H1 (cell line): ENCODE measurements around the gene TXNDC11. TPM values are rescaled to one million over a fixed set of nuclear protein-coding genes. Genes with fewer than 3 reads are reported as not detected.

ENCODE experiments used
- CTCF ChIA-PET: fragments of 300-600 bp; sonication (Branson Sonifier 250); formaldehyde crosslinking; loops from one replicate; lab custom pipeline; 2021; ENCODE audit not compliant: partially characterized antibody; lab: Charles Lee
- POLR2A ChIA-PET: fragments of 300-600 bp; sonication (Branson Sonifier 250); formaldehyde crosslinking; loops from one replicate; lab custom pipeline; 2021; ENCODE audit warnings: inconsistent platforms; ENCODE audit not compliant: partially characterized antibody; lab: Charles Lee
- DNase-seq, 2 experiments: peaks; one replicate each; pipeline versions ENCODE4 v3.0.0 to v3.0.0-alpha.2; 2010 to 2022; ENCODE audit warnings: low spot score in 2 of 2, low read depth in 1 of 2, mixed read lengths in 1 of 2
- FAIRE-seq: peaks from 2 replicates; lab custom pipeline; 2011; peaks lifted over from hg19 to GRCh38; lab: Jason Lieb, UNC
- H2AFZ ChIP-seq: 2 replicates; pipeline ENCODE4 v1.8.1; 2012; ENCODE audit warnings: low read length, inconsistent platforms
- H2AK5ac ChIP-seq: 2 replicates; pipeline ENCODE4 v1.6.1; 2013; ENCODE audit warnings: low read depth, low read length
- H2BK120ac ChIP-seq: replicated peaks from 2 replicates; pipeline ENCODE3; 2013; ENCODE audit warnings: low read depth, low read length, inconsistent platforms
- H2BK12ac ChIP-seq: 2 replicates; pipeline ENCODE4 v1.6.1; 2013; ENCODE audit warnings: low read depth, low read length
- H2BK15ac ChIP-seq: 2 replicates; pipeline ENCODE4 v1.6.1; 2013; ENCODE audit warnings: low read length
- H2BK20ac ChIP-seq: 2 replicates; pipeline ENCODE4 v1.6.1; 2013; ENCODE audit warnings: low read length
- H2BK5ac ChIP-seq: 2 replicates; pipeline ENCODE4 v1.6.1; 2013; ENCODE audit warnings: low read depth, low read length
- H3K14ac ChIP-seq: 2 replicates; pipeline ENCODE4 v1.6.1; 2013; ENCODE audit warnings: inconsistent platforms; ENCODE audit not compliant: insufficient read length
- H3K18ac ChIP-seq: 2 replicates; pipeline ENCODE4 v1.6.1; 2013; ENCODE audit warnings: low read length; ENCODE audit errors: extremely low read depth
- H3K23ac ChIP-seq: 2 replicates; pipeline ENCODE4 v1.6.1; 2013; ENCODE audit warnings: inconsistent platforms; ENCODE audit not compliant: insufficient read length
- H3K23me2 ChIP-seq: 2 replicates; pipeline ENCODE4 v1.6.1; 2013; ENCODE audit warnings: low read depth, low read length
- H3K27ac ChIP-seq: 2 replicates; pipeline ENCODE4 v1.6.1; 2011; ENCODE audit warnings: low read depth, low read length, inconsistent platforms
- H3K27me3 ChIP-seq, 4 experiments: replicated peaks in 1 of 4; 1 replicate in 1 of 4; 2 replicates in 3 of 4; pipeline versions ENCODE4 v1.6.1 to v1.8.1; 2011 to 2013; ENCODE audit warnings: low read length in 3 of 4, mild to moderate bottlenecking in 3 of 4, inconsistent platforms in 2 of 4, mixed read lengths in 2 of 4, moderate library complexity in 1 of 4; ENCODE audit not compliant: control insufficient read depth in 3 of 4, insufficient read depth in 3 of 4; ENCODE audit errors: extremely low read depth in 1 of 4
- H3K36me3 ChIP-seq, 4 experiments: 2 replicates each; pipeline versions ENCODE4 v1.6.1 to v1.8.1; 2011 to 2013; ENCODE audit warnings: mild to moderate bottlenecking in 4 of 4, low read length in 3 of 4, moderate library complexity in 2 of 4, control low read depth in 1 of 4, inconsistent platforms in 1 of 4; ENCODE audit not compliant: insufficient read depth in 4 of 4, control insufficient read depth in 2 of 4
- H3K4ac ChIP-seq: replicated peaks from 2 replicates; pipeline ENCODE3; 2013; ENCODE audit warnings: low read length, low read depth, mixed read lengths, inconsistent platforms; ENCODE audit not compliant: insufficient read length
- H3K4me1 ChIP-seq, 4 experiments: replicated peaks in 1 of 4; 1 replicate in 1 of 4; 2 replicates in 3 of 4; pipeline versions ENCODE4 v1.6.1 to v1.8.1; 2011 to 2013; ENCODE audit warnings: low read length in 3 of 4, inconsistent platforms in 2 of 4, mixed read lengths in 1 of 4; ENCODE audit not compliant: insufficient read depth in 4 of 4, control insufficient read depth in 3 of 4
- H3K4me2 ChIP-seq, 2 experiments: 2 replicates each; pipeline versions ENCODE4 v1.6.1 to v1.8.1; 2011 to 2013; ENCODE audit warnings: low read depth in 2 of 2, low read length in 2 of 2, control low read depth in 1 of 2, inconsistent platforms in 1 of 2, mild to moderate bottlenecking in 1 of 2; ENCODE audit not compliant: insufficient read depth in 1 of 2
- H3K4me3 ChIP-seq, 4 experiments: fragments of 200-600, 300-600 bp in 1 of 4; sonication (generic), shearing (Covaris generic), sonication (Bioruptor Twin) in 1 of 4; 2 replicates each; pipeline versions ENCODE4 v1.5.1 to v1.8.1; 2011 to 2016; ENCODE audit warnings: low read length in 4 of 4, low read depth in 3 of 4, control low read depth in 2 of 4, inconsistent platforms in 2 of 4, mild to moderate bottlenecking in 2 of 4, mixed read lengths in 1 of 4, moderate library complexity in 1 of 4; ENCODE audit not compliant: insufficient read depth in 2 of 4; ENCODE audit errors: extremely low read depth in 1 of 4
- H3K56ac ChIP-seq: replicated peaks from 2 replicates; pipeline ENCODE3; 2013; ENCODE audit warnings: low read depth, mild to moderate bottlenecking, mixed read lengths, low read length, inconsistent platforms; ENCODE audit not compliant: insufficient read length
- H3K79me1 ChIP-seq: 2 replicates; pipeline ENCODE4 v1.6.1; 2013; ENCODE audit warnings: low read depth, low read length, control low read depth
- H3K79me2 ChIP-seq, 2 experiments: 2 replicates each; pipeline versions ENCODE4 v1.6.1 to v1.8.1; 2012 to 2013; ENCODE audit warnings: low read length in 2 of 2, mild to moderate bottlenecking in 2 of 2, inconsistent platforms in 1 of 2; ENCODE audit not compliant: insufficient read depth in 2 of 2, control insufficient read depth in 1 of 2
- H3K9ac ChIP-seq, 4 experiments: replicated peaks in 1 of 4; 1 replicate in 1 of 4; 2 replicates in 3 of 4; pipeline versions ENCODE4 v1.6.1 to v1.8.1; 2011 to 2013; ENCODE audit warnings: low read depth in 3 of 4, low read length in 3 of 4, control low read depth in 2 of 4, mild to moderate bottlenecking in 2 of 4, moderate library complexity in 2 of 4, inconsistent platforms in 1 of 4; ENCODE audit errors: extremely low read depth in 1 of 4
- H3K9me3 ChIP-seq, 2 experiments: 2 replicates each; pipeline versions ENCODE4 v1.6.1 to v1.8.1; 2012 to 2013; ENCODE audit warnings: mild to moderate bottlenecking in 2 of 2, moderate library complexity in 2 of 2, control low read depth in 1 of 2, inconsistent platforms in 1 of 2, low read depth in 1 of 2, low read length in 1 of 2, mixed read lengths in 1 of 2; ENCODE audit not compliant: insufficient read depth in 2 of 2
- H4K20me1 ChIP-seq, 2 experiments: replicated peaks in 1 of 2; 2 replicates each; pipeline versions ENCODE3 to v1.8.1; 2011 to 2013; ENCODE audit warnings: inconsistent platforms in 2 of 2, low read length in 2 of 2, mild to moderate bottlenecking in 1 of 2; ENCODE audit not compliant: insufficient read depth in 2 of 2, control insufficient read depth in 1 of 2
- H4K5ac ChIP-seq: 2 replicates; pipeline ENCODE4 v1.6.1; 2013; ENCODE audit warnings: low read length, low read depth, mixed read lengths, inconsistent platforms; ENCODE audit not compliant: insufficient read length
- H4K8ac ChIP-seq: 2 replicates; pipeline ENCODE4 v1.8.0; 2013; ENCODE audit warnings: mild to moderate bottlenecking, moderate library complexity, low read length, inconsistent platforms; ENCODE audit not compliant: insufficient read depth; ENCODE audit errors: extremely low read depth
- H4K91ac ChIP-seq: replicated peaks from 2 replicates; pipeline ENCODE3; 2013; ENCODE audit warnings: low read length, mixed read lengths, inconsistent platforms; ENCODE audit not compliant: insufficient read length
- CTBP2 ChIP-seq: IDR thresholded peaks from 2 replicates; pipeline ENCODE4 v1.7.0; 2011; ENCODE audit warnings: borderline replicate concordance, mild to moderate bottlenecking, moderate library complexity, mixed read lengths, low read length; ENCODE audit not compliant: insufficient read depth, insufficient read length
- HDAC6 ChIP-seq: IDR thresholded peaks from one replicate; pipeline ENCODE4 v1.7.1; 2012; ENCODE audit warnings: low read depth, mild to moderate bottlenecking, inconsistent platforms, low read length, moderate library complexity
- NANOG ChIP-seq: IDR thresholded peaks from 2 replicates; pipeline ENCODE4 v1.6.1; 2011; ENCODE audit warnings: low read length, low read depth, mild to moderate bottlenecking, inconsistent platforms; ENCODE audit not compliant: insufficient read depth, poor library complexity, severe bottlenecking
- RNF2 ChIP-seq: fragments of 200-900, 300-1000 bp; sonication (generic); IDR thresholded peaks from 2 replicates; pipeline ENCODE4 v1.7.1; 2016; ENCODE audit warnings: borderline replicate concordance, low read depth, mild to moderate bottlenecking, antibody characterized with exemption, low read length; ENCODE audit not compliant: poor library complexity, severe bottlenecking; ENCODE audit errors: missing control alignments
- SIN3A ChIP-seq, 2 experiments: IDR thresholded peaks in 1 of 2; conservative IDR thresholded peaks in 1 of 2; 2 replicates each; pipeline ENCODE4 v1.6.1; 2011 to 2012; ENCODE audit warnings: low read length in 2 of 2, improper control_type of control experiment in 1 of 2, low read depth in 1 of 2, mild to moderate bottlenecking in 1 of 2
- TAF1 ChIP-seq: IDR thresholded peaks from 2 replicates; pipeline ENCODE4 v1.6.1; 2011; ENCODE audit warnings: mild to moderate bottlenecking, low read depth, low read length
- YY1 ChIP-seq: IDR thresholded peaks from 2 replicates; pipeline ENCODE4 v1.6.1; 2011; ENCODE audit warnings: low read depth, mild to moderate bottlenecking, low read length
- WGBS, 2 experiments: shearing (Covaris generic) in 1 of 2; methylation state at CpG; one replicate each; pipeline versions ENCODE4 v1.1.6 to v1.1.7; 2013 to 2015; ENCODE audit warnings: low lambda C conversion rate in 2 of 2, mixed read lengths in 2 of 2, inconsistent platforms in 1 of 2, low coverage in 1 of 2, missing lambda C conversion rate in 1 of 2; ENCODE audit not compliant: insufficient replicate concordance in 2 of 2, insufficient coverage in 1 of 2, insufficient read length in 1 of 2; ENCODE audit errors: extremely low coverage in 1 of 2, missing lambda C conversion rate in 1 of 2; 5-methylcytosine and 5-hydroxymethylcytosine counted together
- polyA plus RNA-seq, 7 experiments: library from polyadenylated mRNA; depleted of rRNA in 3 of 7; stranded (reverse) in 5 of 7; unstranded in 2 of 7; fragments of >200 nt in 5 of 7; fragments of 200-250 nt in 2 of 7; gene quantifications; 1 replicate in 5 of 7; 2 replicates in 1 of 7; 4 replicates in 1 of 7; pipeline versions ENCODE4 v1.2.1 to v1.2.3, GENCODE V29; 2011 to 2013; ENCODE audit warnings: missing spikeins in 2 of 7, mixed read lengths in 2 of 7
- total RNA-seq: library from RNA; stranded (reverse); fragmentation: NEBNext Ultra II Directional; extraction: Animal tissue kit (Norgen Biotek cat#: 25700); gene quantifications from 2 replicates; pipeline ENCODE4 v1.2.1, GENCODE V29; 2021

The TXNDC11 gene
- total and polyA plus RNA-seq, 2 of the 8 experiments (the other 6 are each of a cell fraction or from before 2014, with no cell fraction given), result 13.5 to 13.8 TPM

DNA sequence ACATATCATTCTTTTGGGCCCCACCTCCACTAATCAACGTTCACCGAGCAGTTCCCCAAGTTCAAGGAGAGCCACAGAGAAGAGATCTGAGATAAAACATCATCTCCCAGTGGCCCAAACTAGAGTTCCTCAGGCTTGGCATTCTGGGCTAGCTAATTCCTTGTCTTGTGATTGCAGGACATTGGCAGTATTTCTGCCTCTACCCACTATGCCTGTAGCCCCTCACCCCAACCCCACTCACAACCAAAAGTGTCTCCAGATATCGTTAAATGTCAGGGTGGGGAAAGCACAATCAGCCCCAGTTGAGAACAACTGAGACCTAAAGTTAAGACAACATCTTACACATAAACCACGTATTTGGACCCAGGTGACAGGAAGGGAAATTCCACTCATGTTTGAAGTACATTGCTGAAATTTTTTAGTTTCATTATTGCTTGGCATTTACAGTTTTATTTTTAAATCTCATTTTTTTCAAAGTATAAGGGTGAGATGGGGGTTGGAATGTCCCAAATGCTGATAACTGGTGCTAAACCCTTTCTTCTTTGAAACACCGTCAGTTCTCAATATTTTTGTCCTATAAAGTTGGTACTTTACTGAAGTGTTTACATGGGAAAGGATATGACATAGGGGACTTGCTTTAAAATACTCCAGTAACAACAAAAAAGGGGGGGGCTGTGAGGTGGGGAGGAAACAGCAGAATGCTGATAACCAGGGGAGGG lies 40.8 kb upstream of the TXNDC11 start:
- Histone ChIP-seq H3K4me3 (no peak overlapping the region), H2AK5ac (no peak overlapping the region), H3K4me1 (no peaks in the 10 kb centered on the region), H3K23me2 (no peaks in the 10 kb centered on the region; the same call in 1 of the 2 replicates), H2BK15ac (no peak overlapping the region), H4K5ac (no peak overlapping the region), H2BK5ac (no peak overlapping the region), H3K4me2 (no peak overlapping the region), H3K79me2 (peaks cover 0 to 48% of the 10 kb centered on the region in 2 experiments; a peak in 2 of 4 replicates), H2BK120ac (no peak overlapping the region), H3K79me1 (peaks cover 10% of the 10 kb centered on the region; the same call in 1 of the 2 replicates), H3K18ac (no peak overlapping the region), H3K4ac (no peak overlapping the region), H3K9ac (no peak overlapping the region; a peak in 1 of 7 replicates), H3K14ac (no peak overlapping the region), H3K36me3 (peaks cover 0 to 5% (median 0%) of the 10 kb centered on the region in 4 experiments; a peak in 3 of 8 replicates), H3K27ac (no peak overlapping the region), H4K8ac (no peak overlapping the region), H3K27me3 (no peaks in the 10 kb centered on the region), H3K9me3 (no peaks in the 10 kb centered on the region), H2AFZ (no peak overlapping the region), H2BK20ac (no peak overlapping the region), H2BK12ac (no peak overlapping the region), H3K23ac (no peak overlapping the region), H4K20me1 (peaks cover 2 to 3% of the 10 kb centered on the region in 2 experiments), H4K91ac (no peak overlapping the region), H3K56ac (no peak overlapping the region)
- 92% methylated on average over 5 of the region's 5 CpGs; no CpG with 5 or more reads in 1 of the 2 experiments for WGBS, 2 experiments
- ChIA-PET CTCF (interaction anchor here (0.6 to 3.2 kb wide), 3 partner anchors 13 to 69 kb away, joined by 3 to 14 read pairs (median 4); partner anchors contain the start of gene ZC3H7A), POLR2A (interaction anchor here (1.2 to 1.4 kb wide), 2 partner anchors 11 to 114 kb away, joined by 3 read pairs; no protein-coding TSS in a partner anchor)
- DNase-seq (no peak), FAIRE-seq (no peak)
- TF ChIP-seq SIN3A (conservative IDR thresholded peaks at IDR 0.05 in 1 of 2, IDR thresholded peaks at IDR 0.05 in 1 of 2; ENCODE audit: low read depth in 1 of 2, low read length in 2 of 2), result no peak
- TF ChIP-seq YY1, result no peak
- no peak for TF ChIP-seq HDAC6
- no peak for TF ChIP-seq NANOG
- no peak for TF ChIP-seq TAF1
- no peak for TF ChIP-seq RNF2
- TF ChIP-seq CTBP2, result no peak
